ENCODE data around the gene SRBD1. TPM values are rescaled to one million over a fixed set of nuclear protein-coding genes. Genes with fewer than 3 reads are reported as not detected.

SRBD1 gene
- total RNA-seq, 1 experiment from 2014 or later = 20.6 TPM

GRCh38 chr2:45505138-45505537 is 105.9 kb downstream of the SRBD1 start:
- Histone ChIP-seq H3K79me2 (ENCODE audit: insufficient read depth, low read length) (no peaks in the 10 kb centered on the region), H3K9me2 (ENCODE audit: insufficient read depth) (no peaks in the 10 kb centered on the region), H3K4me3 (replicated peaks in 1 of 2; ENCODE audit: low read depth in 1 of 2, low read length in 2 of 2) (no peak overlapping the region), H3K9ac (ENCODE audit: low read length) (no peak overlapping the region), H3K9me3 (ENCODE audit: control insufficient read depth in 1 of 2, insufficient read depth in 1 of 2, low read depth in 1 of 2, low read length in 2 of 2) (no peaks in the 10 kb centered on the region; a peak in 1 of 4 replicates), H4K20me1 (ENCODE audit: insufficient read depth) (peaks cover 3% of the 10 kb centered on the region; the same call in 1 of the 2 replicates), H2AFZ (ENCODE audit: low read depth, low read length, poor library complexity, severe bottlenecking) (no peak overlapping the region), H3K27ac (ENCODE audit: low read depth, low read length) (no peak overlapping the region), H3K4me2 (ENCODE audit: low read length) (no peak overlapping the region), H3K4me1 (ENCODE audit: control insufficient read depth in 1 of 2, insufficient read depth in 2 of 2, low read length in 2 of 2) (no peaks in the 10 kb centered on the region), H3K27me3 (ENCODE audit: insufficient read depth, low read length) (no peaks in the 10 kb centered on the region), H3K36me3 (ENCODE audit: control insufficient read depth in 1 of 2, insufficient read depth in 2 of 2, low read length in 2 of 2) (no peaks in the 10 kb centered on the region)
- no peak for ATAC-seq
- intact Hi-C loops (cut with micrococcal nuclease) = no loop called here
- ChIA-PET CTCF (no interaction called here), RAD21 (ENCODE audit: low non-redundant PET in 1 of 2, low total read pairs in 2 of 2, uncharacterized antibody in 2 of 2, unreplicated experiment in 2 of 2) (no interaction called here), POLR2A (interaction anchor here (0.6 kb wide), 1 partner anchor 1036 kb away, joined by 3 read pairs; no protein-coding TSS in a partner anchor)
- no peak for TF ChIP-seq EZH2 (IDR thresholded peaks at IDR 0.05)
- TF ChIP-seq MAX (IDR thresholded peaks at IDR 0.05) = no peak
- no peak for TF ChIP-seq POLR2A (IDR thresholded peaks at IDR 0.05; ENCODE audit: borderline replicate concordance, extremely low read depth, insufficient read depth, insufficient read length)
- no peak for TF ChIP-seq TCF7L2 (IDR thresholded peaks at IDR 0.05; ENCODE audit: borderline replicate concordance, extremely low read depth, insufficient read depth, insufficient read length)
- no peak for TF ChIP-seq CEBPB (IDR thresholded peaks at IDR 0.05; ENCODE audit: low read depth)
- no peak for TF ChIP-seq EGR1 (IDR thresholded peaks at IDR 0.05; ENCODE audit: low read depth)
- TF ChIP-seq ELF1 (IDR thresholded peaks at IDR 0.05; ENCODE audit: borderline replicate concordance, low read depth) = no peak
- no peak for TF ChIP-seq SIN3A (IDR thresholded peaks at IDR 0.05; ENCODE audit: low read depth)
- TF ChIP-seq SP1 (IDR thresholded peaks at IDR 0.05; ENCODE audit: low read depth) = no peak
- TF ChIP-seq YY1 (IDR thresholded peaks at IDR 0.05; ENCODE audit: extremely low read depth, insufficient replicate concordance, low read depth, low read length) = no peak
- no peak for DNase-seq (ENCODE audit: low read depth, low spot score)
- BruUV-seq (replicated peaks) = no TSS peak

All from HCT116 (cell line).